Measurements from ENCODE around the gene FZR1. TPM values are rescaled to one million over a fixed set of nuclear protein-coding genes. Genes with fewer than 3 reads are reported as not detected.

Gene FZR1
- total and polyA plus RNA-seq, 2 of the 13 experiments (the other 11 are each of a cell fraction or from before 2014, with no cell fraction given) = 29.0 to 30.8 TPM

DNA sequence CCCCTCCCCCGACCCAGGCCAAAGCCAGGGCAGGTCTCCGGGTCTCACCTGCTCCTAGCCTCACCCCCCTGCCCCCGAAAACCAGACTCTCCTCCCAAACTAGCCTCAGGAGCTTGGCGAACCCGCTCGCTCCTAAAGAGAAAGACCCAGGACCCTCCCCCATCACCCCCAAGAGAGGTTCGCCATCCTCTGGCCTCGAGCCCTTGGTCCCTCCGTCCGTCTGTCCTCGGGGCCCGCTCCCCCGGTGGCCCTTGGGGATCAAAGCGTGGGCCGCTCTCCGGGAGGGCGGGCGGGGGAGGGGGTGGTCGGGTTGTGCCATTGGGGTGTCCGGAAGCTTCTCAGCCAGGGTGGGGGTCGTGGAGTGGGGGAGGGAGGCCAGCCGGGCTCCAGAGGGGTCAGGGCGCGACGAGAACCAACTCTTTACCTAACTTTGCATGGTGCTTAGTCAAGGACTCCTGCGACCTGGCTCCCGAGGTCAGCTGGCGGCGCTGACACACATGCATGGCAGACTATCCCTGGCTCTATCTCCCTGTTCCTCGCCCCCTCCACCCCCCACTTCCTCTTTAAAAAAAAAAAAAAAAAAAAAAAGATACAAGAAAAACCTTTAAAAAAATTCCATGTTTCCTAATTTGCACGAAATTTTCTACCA, 41.4 kb upstream of the FZR1 start:
- ChIA-PET CTCF (ENCODE audit: low intra/inter-chr PET ratio, low total read pairs) (no interaction called here), POLR2A (no interaction called here)
- ATAC-seq = no peak
- H3K27ac ChIP-seq (ENCODE audit: extremely low read length, insufficient read depth, low read length) = no peak overlapping the region
- BruUV-seq (replicated peaks) = no TSS peak
- 0 out of 2 replicates have a peak, but pooled peaks cover 8% of the 10 kb centered on the region for H3K4me1 ChIP-seq (ENCODE audit: insufficient read depth, low read length)
- H2AFZ ChIP-seq (ENCODE audit: low read length) = no peak overlapping the region
- no peak overlapping the region for H3K9ac ChIP-seq (ENCODE audit: insufficient read depth, low read depth, low read length)
- intact Hi-C loops (cut with micrococcal nuclease; ENCODE audit: unreplicated experiment) (no loop called here), in situ Hi-C loops (cut with HindIII; ENCODE audit: extremely low pct_ligation_motif_present, low pct_unique_long_range_greater_than_20kb) (no loop called here)
- no peak for DNase-seq (ENCODE audit: low spot score)
- no peak overlapping the region for H3K4me2 ChIP-seq (ENCODE audit: low read depth, low read length)
- 90% methylated on average over 25 of the region's 31 CpGs for WGBS (ENCODE audit: low lambda C conversion rate)
- H3K4me3 ChIP-seq (replicated peaks in 1 of 3; ENCODE audit: insufficient read depth in 1 of 3, low read depth in 2 of 3, low read length in 3 of 3) = no peak overlapping the region
- H3K27me3 ChIP-seq (ENCODE audit: control insufficient read depth in 1 of 2, insufficient read depth in 2 of 2, low read length in 2 of 2) = no peaks in the 10 kb centered on the region; a peak in 1 of 5 replicates
- peaks cover 0 to 5% of the 10 kb centered on the region in 2 experiments; a peak in 1 of 5 replicates for H3K36me3 ChIP-seq (replicated peaks in 1 of 2; ENCODE audit: control insufficient read depth in 1 of 2, insufficient read depth in 2 of 2, low read length in 2 of 2)
- H3K9me3 ChIP-seq (ENCODE audit: low read length) = no peaks in the 10 kb centered on the region
- no peak for FAIRE-seq
- H3K79me2 ChIP-seq (ENCODE audit: insufficient read depth, low read length) = no peaks in the 10 kb centered on the region
- TF ChIP-seq ZFP90 (CRISPR knock-in tag; IDR thresholded peaks at IDR 0.05; ENCODE audit: borderline replicate concordance) = no peak
- TF ChIP-seq ONECUT2 (CRISPR knock-in tag; IDR thresholded peaks at IDR 0.05) = no peak
- TF ChIP-seq ZBTB21 (CRISPR knock-in tag; IDR thresholded peaks at IDR 0.05) = no peak
- TF ChIP-seq, protein P1, sequence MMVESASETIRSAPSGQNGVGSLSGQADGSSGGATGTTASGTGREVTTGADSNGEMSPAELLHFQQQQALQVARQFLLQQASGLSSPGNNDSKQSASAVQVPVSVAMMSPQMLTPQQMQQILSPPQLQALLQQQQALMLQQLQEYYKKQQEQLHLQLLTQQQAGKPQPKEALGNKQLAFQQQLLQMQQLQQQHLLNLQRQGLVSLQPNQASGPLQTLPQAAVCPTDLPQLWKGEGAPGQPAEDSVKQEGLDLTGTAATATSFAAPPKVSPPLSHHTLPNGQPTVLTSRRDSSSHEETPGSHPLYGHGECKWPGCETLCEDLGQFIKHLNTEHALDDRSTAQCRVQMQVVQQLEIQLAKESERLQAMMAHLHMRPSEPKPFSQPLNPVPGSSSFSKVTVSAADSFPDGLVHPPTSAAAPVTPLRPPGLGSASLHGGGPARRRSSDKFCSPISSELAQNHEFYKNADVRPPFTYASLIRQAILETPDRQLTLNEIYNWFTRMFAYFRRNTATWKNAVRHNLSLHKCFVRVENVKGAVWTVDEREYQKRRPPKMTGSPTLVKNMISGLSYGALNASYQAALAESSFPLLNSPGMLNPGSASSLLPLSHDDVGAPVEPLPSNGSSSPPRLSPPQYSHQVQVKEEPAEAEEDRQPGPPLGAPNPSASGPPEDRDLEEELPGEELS (CRISPR knock-in tag; IDR thresholded peaks at IDR 0.05) = no peak
- TF ChIP-seq RFX1 (IDR thresholded peaks at IDR 0.05) = no peak
- no peak for TF ChIP-seq NCOA1 (CRISPR knock-in tag; IDR thresholded peaks at IDR 0.05)
- TF ChIP-seq ZSCAN22 (CRISPR knock-in tag; IDR thresholded peaks at IDR 0.05) = no peak
- TF ChIP-seq, protein P2, sequence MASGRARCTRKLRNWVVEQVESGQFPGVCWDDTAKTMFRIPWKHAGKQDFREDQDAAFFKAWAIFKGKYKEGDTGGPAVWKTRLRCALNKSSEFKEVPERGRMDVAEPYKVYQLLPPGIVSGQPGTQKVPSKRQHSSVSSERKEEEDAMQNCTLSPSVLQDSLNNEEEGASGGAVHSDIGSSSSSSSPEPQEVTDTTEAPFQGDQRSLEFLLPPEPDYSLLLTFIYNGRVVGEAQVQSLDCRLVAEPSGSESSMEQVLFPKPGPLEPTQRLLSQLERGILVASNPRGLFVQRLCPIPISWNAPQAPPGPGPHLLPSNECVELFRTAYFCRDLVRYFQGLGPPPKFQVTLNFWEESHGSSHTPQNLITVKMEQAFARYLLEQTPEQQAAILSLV (CRISPR knock-in tag; IDR thresholded peaks at IDR 0.05; ENCODE audit: borderline replicate concordance) = no peak
- TF ChIP-seq, protein P3, sequence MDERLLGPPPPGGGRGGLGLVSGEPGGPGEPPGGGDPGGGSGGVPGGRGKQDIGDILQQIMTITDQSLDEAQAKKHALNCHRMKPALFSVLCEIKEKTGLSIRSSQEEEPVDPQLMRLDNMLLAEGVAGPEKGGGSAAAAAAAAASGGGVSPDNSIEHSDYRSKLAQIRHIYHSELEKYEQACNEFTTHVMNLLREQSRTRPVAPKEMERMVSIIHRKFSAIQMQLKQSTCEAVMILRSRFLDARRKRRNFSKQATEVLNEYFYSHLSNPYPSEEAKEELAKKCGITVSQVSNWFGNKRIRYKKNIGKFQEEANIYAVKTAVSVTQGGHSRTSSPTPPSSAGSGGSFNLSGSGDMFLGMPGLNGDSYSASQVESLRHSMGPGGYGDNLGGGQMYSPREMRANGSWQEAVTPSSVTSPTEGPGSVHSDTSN (CRISPR knock-in tag; IDR thresholded peaks at IDR 0.05) = no peak
- no peak for TF ChIP-seq ATF7-NPFF (CRISPR knock-in tag; IDR thresholded peaks at IDR 0.05; ENCODE audit: low read depth)
- TF ChIP-seq, protein P4, sequence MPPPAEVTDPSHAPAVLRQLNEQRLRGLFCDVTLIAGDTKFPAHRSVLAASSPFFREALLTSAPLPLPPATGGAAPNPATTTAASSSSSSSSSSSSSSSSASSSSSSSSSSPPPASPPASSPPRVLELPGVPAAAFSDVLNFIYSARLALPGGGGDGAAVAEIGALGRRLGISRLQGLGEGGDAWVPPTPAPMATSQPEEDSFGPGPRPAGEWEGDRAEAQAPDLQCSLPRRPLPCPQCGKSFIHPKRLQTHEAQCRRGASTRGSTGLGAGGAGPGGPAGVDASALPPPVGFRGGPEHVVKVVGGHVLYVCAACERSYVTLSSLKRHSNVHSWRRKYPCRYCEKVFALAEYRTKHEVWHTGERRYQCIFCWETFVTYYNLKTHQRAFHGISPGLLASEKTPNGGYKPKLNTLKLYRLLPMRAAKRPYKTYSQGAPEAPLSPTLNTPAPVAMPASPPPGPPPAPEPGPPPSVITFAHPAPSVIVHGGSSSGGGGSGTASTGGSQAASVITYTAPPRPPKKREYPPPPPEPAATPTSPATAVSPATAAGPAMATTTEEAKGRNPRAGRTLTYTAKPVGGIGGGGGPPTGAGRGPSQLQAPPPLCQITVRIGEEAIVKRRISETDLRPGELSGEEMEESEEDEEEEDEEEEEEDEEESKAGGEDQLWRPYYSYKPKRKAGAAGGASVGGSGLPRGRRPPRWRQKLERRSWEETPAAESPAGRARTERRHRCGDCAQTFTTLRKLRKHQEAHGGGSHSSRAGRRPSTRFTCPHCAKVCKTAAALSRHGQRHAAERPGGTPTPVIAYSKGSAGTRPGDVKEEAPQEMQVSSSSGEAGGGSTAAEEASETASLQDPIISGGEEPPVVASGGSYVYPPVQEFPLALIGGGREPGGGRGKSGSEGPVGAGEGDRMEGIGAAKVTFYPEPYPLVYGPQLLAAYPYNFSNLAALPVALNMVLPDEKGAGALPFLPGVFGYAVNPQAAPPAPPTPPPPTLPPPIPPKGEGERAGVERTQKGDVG (CRISPR knock-in tag; IDR thresholded peaks at IDR 0.05; ENCODE audit: borderline replicate concordance) = no peak
- TF ChIP-seq, protein P5, sequence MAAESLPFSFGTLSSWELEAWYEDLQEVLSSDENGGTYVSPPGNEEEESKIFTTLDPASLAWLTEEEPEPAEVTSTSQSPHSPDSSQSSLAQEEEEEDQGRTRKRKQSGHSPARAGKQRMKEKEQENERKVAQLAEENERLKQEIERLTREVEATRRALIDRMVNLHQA (CRISPR knock-in tag; IDR thresholded peaks at IDR 0.05) = no peak
- no peak for TF ChIP-seq BORCS8-MEF2B (CRISPR knock-in tag; IDR thresholded peaks at IDR 0.05)
- no peak for TF ChIP-seq TEAD2 (CRISPR knock-in tag; IDR thresholded peaks at IDR 0.05)
- TF ChIP-seq, protein P6, sequence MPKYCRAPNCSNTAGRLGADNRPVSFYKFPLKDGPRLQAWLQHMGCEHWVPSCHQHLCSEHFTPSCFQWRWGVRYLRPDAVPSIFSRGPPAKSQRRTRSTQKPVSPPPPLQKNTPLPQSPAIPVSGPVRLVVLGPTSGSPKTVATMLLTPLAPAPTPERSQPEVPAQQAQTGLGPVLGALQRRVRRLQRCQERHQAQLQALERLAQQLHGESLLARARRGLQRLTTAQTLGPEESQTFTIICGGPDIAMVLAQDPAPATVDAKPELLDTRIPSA (CRISPR knock-in tag; IDR thresholded peaks at IDR 0.05; ENCODE audit: borderline replicate concordance) = no peak
- TF ChIP-seq IKZF4 (CRISPR knock-in tag; IDR thresholded peaks at IDR 0.05; ENCODE audit: borderline replicate concordance, low read depth, not compliant biosample characterization) = no peak
- H4K20me1 ChIP-seq (ENCODE audit: insufficient read depth, low read length) = no peaks in the 10 kb centered on the region

Measured in HepG2 (cell line).